SK-N-MC (cell line): ENCODE measurements around the gene ATP6V0C.

Source experiments
- EZH2 ChIP-seq: fragments of 200-600 bp; sonication (generic); IDR thresholded peaks from one replicate; pipeline ENCODE4 v1.6.1; 2017; ENCODE audit warnings: antibody characterized with exemption
- FOXP2 ChIP-seq: optimal IDR thresholded peaks from 2 replicates; pipeline ENCODE3; 2011; ENCODE audit warnings: mild to moderate bottlenecking, moderate library complexity; ENCODE audit not compliant: insufficient read depth; ENCODE audit errors: extremely low read length, control extremely low read depth
- POLR2AphosphoS5 ChIP-seq: IDR thresholded peaks from 2 replicates; pipeline ENCODE4 v1.6.1; 2012; ENCODE audit warnings: mild to moderate bottlenecking, low read depth, low read length, borderline replicate concordance

- TF ChIP-seq POLR2AphosphoS5: no peak
- TF ChIP-seq EZH2: no peak
- no peak for TF ChIP-seq FOXP2
Measured at GRCh38 chr16:2519711-2520080, 5.9 kb downstream of the ATP6V0C start.
